Endothelial cell of hepatic sinusoid (primary cell): ENCODE measurements around the gene ZNF521.
"Not testable (repeated sequence)": the region's sequence is repeated elsewhere in the genome, so short reads cannot be mapped to it uniquely, and the experiment has no call there.

Experiments
- in situ Hi-C: cut with HindIII; loops from 2 replicates; pipeline ENCODE4 v1.10.0; 2017; ENCODE audit warnings: low sequenced_read_pairs

ZNF521 gene

GRCh38 chr18:25295624-25296138 is 56.3 kb downstream of the ZNF521 start:
- in situ Hi-C loops, result no loop called here

DNA sequence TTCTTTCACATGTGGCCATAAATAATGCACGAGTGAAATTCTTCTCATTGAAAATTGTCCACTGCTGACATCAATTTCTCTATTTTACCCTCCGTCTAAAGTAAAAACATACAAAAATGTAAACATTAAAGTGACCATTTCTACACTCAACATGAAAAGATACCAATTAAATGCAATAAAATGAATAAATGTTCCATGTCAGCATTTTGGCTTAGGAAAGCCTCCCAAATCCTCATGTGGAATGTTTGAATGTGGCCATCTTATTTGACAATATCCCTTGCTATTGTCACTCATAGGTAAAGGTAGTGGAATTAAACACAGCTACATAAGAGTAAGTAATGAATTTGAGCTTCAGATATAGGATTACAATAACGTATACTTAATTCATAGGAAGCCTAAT is 60.8 kb downstream of the ZNF521 start:
- in situ Hi-C loops, result no loop called here

- in situ Hi-C loops, result no loop called here
Measured at GRCh38 chr18:25289001-25289631, 62.9 kb downstream of the ZNF521 start.

GRCh38 chr18:25288340-25288938 is 63.5 kb downstream of the ZNF521 start:
- in situ Hi-C loops, result no loop called here

DNA sequence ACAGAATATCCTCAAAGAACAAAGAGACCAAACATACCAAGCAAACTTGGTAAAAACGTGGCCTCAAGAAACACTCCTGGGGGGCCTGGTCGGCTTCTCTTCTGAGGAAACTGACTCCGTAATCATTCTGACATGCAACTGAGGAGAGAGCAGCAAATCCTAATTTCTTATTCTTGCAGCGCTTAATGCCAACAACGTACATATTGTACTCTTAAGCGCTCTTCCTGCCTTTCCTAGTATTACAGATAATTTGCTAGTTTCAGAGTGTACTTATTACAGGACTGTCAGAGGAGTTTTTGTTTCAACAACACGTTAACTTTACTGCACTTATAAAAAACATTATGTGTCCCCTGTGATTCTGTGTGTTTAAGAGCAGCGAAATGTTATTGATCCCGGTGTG is 64.9 kb downstream of the ZNF521 start:
- in situ Hi-C loops, result no loop called here

GRCh38 chr18:25284861-25285550 is 67.0 kb downstream of the ZNF521 start:
- in situ Hi-C loops, result no loop called here

GRCh38 chr18:25284281-25284680 is 67.7 kb downstream of the ZNF521 start:
- in situ Hi-C loops, result no loop called here

- in situ Hi-C loops, result no loop called here
Measured at GRCh38 chr18:25283781-25284180, 68.2 kb downstream of the ZNF521 start.

DNA sequence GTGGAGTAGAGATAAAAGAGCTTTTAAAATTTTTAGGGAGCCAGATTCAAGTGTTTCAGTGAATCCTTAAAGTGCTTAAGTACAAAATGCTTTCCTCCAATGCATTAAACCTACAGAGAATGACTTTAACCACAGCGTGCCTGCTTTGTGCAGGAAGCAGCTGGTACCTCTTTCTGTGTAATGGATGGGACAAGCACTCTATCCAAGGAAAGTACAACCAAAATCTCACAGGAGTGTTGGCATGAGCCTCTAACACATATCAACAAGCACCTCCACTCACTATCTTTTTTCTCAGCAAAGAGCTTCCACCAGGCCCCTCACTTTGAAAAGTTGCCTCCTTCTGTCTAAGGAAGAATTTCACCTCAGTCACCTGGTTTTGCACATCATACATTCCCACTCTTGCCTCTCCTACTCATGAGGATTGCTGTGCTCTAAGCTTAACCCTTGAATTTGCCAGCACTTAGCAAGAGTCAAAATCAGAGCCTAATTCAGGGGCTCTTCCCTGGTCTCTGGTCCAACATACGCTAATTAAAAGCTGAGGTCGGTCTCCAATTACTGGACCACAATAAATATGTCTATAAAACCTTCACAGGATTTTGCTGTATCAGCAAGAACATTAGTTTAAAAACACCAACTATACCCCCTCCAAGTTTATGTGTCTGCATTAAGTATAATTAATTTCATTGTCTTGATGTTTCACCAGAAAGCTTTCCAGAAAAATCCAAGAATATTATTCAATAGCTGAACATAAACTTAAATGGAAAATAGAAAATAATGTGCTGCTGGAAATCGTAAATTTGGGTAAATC is 68.9 kb downstream of the ZNF521 start:
- in situ Hi-C loops, result no loop called here

- in situ Hi-C loops, result no loop called here
Measured at GRCh38 chr18:25282282-25282681, 69.7 kb downstream of the ZNF521 start.

DNA sequence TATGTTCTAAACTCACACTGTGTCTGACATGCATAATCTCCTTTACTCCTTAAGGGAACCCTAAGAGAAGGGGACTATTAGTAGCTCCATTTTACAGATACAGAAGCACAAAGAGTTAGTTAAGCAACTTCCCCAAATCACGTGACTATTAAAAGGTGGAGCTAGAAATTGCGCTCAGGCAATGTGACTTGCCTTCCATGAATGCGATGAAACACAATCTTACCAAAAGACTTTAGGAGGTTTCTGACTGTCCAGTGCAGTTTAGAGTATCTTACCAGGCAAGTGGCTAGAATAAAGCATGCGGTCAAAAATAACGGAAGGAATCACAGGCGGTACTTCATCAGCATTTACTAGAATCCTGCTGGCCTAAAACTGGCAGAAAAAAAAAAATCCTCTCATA is 70.4 kb downstream of the ZNF521 start:
- in situ Hi-C loops, result no loop called here

- in situ Hi-C loops, result no loop called here
Measured at GRCh38 chr18:25279961-25280360, 72.0 kb downstream of the ZNF521 start.

GRCh38 chr18:25279556-25279955 is 72.4 kb downstream of the ZNF521 start:
- in situ Hi-C loops, result no loop called here

- in situ Hi-C loops, result no loop called here
Measured at GRCh38 chr18:25279133-25279532, 72.8 kb downstream of the ZNF521 start.

- in situ Hi-C loops, result no loop called here
Measured at GRCh38 chr18:25278394-25278793, 73.6 kb downstream of the ZNF521 start.

- in situ Hi-C loops, result no loop called here
Measured at GRCh38 chr18:25275412-25276001, 76.5 kb downstream of the ZNF521 start.

DNA sequence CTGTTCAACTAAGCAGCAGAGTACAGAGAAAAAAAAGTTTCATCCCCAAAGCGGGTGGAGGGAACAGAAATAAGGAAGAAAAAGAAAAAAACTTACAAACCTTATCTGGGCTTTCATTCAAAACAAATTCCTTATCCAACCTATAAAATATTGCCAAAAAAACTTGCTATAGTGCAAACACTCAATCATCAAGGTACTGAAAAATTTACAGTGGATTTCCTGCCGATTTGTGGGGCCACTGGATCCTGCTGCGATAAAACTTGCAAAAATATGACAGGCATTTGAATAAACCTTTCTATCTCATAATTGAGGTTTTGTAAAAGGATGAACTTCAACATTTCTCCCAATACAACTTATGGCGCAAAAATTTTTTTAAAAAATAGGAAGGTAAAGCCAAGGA is 77.0 kb downstream of the ZNF521 start:
- in situ Hi-C loops, result no loop called here

DNA sequence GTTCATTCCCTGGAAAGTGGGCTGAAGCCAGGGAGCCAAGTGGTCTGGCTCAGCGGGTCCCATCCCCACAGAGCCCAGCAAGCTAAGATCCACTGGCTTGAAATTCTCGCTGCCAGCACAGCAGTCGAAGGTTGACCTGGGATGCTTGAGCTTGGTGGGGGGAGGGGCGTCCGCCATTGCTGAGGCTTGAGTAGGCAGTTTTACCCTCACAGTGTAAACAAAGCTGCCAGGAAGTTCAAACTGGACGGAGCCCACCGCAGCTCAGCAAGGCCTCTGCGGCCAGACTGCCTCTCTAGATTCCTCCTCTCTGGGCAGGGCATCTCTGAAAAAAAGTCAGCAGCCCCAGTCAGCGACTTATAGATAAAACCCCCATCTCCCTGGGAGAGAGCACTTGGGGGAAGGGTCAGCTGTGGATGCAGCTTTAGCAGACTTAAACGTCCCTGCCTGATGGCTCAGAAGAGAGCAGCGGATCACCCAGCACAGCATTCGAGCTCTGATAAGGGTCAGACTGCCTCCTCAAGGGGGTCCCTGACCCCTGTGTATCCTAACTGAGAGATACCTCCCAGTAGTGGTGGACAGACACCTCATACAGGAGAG is 84.9 kb downstream of the ZNF521 start:
- in situ Hi-C loops, result not testable (repeated sequence)

GRCh38 chr18:25262920-25263319 is 89.0 kb downstream of the ZNF521 start:
- in situ Hi-C loops, result no loop called here

- in situ Hi-C loops, result no loop called here
Measured at GRCh38 chr18:25261768-25262167, 90.2 kb downstream of the ZNF521 start.

GRCh38 chr18:25256439-25256838 is 95.5 kb downstream of the ZNF521 start:
- in situ Hi-C loops, result no loop called here
